HFF-Myc (cell line): ENCODE results near the gene ZNF219.
"Not testable (repeated sequence)": the region's sequence is repeated elsewhere in the genome, so short reads cannot be mapped to it uniquely, and the experiment has no call there.

Experiments used
- DNase-seq: peaks from one replicate; pipeline ENCODE4 v3.0.0-alpha.2; 2011; ENCODE audit warnings: low read depth; ENCODE audit errors: extremely low read depth
- H3K4me3 ChIP-seq: replicated peaks from 2 replicates; pipeline ENCODE4 v1.5.1; 2011; ENCODE audit warnings: low read depth, mild to moderate bottlenecking, control low read depth, low read length
- CTCF ChIP-seq: IDR thresholded peaks from 2 replicates; pipeline ENCODE4 v1.5.1; 2012; ENCODE audit warnings: mild to moderate bottlenecking, low read depth, low read length, control low read depth; ENCODE audit errors: missing control alignments

Gene ZNF219

GRCh38 chr14:21043974-21044618 is 54.4 kb downstream of the ZNF219 start:
- TF ChIP-seq CTCF, result no peak
- no peak overlapping the region for H3K4me3 ChIP-seq
- DNase-seq, result no peak

DNA sequence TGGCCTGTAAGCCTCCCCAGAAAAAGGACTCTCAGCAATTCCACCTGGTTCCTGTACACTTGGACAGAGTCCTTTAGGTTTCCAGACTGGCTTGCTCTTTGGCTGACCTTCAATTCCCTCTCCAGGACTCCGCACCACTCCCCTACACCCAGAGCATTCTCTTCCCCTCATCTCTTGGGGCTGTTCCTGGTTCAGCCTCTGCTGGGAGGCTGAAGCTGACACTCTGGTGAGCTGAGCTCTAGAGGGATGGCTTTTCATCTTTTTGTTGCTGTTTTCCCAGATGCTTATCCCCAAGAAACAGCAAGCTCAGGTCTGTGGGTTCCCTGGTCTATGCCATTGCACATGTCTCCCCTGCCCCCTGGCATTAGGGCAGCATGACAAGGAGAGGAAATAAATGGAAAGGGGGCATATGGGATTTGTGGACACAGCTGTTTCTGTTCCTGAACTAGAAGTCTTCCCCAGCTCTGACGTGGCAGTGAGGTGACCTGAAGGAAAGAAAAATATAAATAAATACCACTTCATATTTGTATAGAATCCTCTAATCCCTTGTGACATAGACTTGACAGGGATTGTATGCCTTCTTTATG is 55.0 kb downstream of the ZNF219 start:
- TF ChIP-seq CTCF, result no peak
- DNase-seq, result no peak
- no peak overlapping the region for H3K4me3 ChIP-seq

- TF ChIP-seq CTCF, result no peak
- DNase-seq, result no peak
- H3K4me3 ChIP-seq, result no peak overlapping the region
Measured at GRCh38 chr14:21042918-21043317, 55.5 kb downstream of the ZNF219 start.

DNA sequence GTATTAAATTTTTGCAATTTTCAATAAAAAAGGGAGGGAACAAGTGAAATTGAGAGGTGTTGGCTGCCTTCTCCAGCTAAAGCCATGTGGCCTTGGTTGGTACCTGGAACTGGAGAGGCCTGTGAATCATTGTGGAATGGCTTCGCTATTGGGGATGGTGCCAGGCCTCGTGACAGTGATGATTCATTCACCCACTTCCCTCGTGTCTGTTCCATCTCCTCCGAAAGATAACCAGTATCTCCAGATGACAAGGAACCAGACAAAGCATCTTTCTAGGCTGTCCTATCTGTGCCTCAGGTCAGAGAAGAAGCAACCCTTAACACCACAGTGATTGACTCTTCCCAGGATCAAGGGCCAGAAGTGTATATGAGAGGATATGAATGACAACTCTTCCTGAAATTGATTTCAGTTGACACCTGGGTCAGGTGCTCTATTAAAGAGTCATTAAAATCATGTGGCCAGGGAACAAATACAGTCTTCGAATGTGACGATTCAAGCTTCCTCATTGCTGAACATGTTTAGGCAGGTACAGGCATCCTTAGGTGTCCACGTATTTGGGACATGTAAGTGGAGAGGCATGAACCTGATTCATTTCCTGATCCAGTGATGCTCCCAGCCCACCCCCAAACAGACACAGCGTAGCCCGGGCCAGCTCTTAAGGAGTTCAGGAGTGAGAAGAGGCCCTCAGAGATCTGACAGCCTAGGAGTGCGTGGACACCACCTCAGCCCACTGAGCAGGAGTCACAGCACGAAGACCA is 56.6 kb downstream of the ZNF219 start, which contains the start of gene RNASE7:
RNASE7 (plus strand) TSS at position 687 of the 758 bp plus-strand sequence. CDS start 631 bp downstream, outside the sequence.
- no peak within 1 kb of the TSS for H3K4me3 ChIP-seq
- no peak for DNase-seq
- no peak for TF ChIP-seq CTCF

GRCh38 chr14:21040941-21041340 is 57.5 kb downstream of the ZNF219 start:
- H3K4me3 ChIP-seq, DNase-seq: not testable (repeated sequence)

DNA sequence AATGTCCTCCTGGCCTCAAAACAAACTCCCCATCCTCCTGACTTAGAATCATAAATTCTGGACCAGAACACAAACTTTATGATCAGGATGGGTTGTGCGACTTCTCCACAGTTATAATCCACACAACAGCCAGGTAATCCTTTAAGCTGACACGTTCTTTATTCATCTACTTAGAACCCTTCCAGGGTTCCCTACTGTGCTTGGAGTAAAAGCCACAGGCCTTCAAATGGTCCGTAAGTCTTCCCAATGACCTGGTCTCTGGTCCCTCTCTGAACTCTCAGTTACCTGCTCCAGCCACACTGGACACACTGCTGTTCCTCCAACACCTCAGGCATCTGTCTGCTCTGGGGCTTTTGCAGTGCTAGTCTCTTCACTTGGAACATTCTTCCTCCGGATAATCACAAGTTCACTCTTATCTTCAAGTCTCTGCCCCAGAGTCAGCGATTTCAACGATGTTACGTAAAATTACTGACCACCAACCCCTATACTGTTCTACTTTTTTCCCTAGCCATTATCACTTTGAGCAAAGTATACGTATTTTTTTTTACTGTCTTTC is 58.0 kb downstream of the ZNF219 start:
- TF ChIP-seq CTCF, result no peak
- H3K4me3 ChIP-seq, result no peak overlapping the region
- DNase-seq, result no peak
